COLO668 (cell line): ENCODE results near the gene HSPB9.

Experiments used
- DNase-seq: peaks from one replicate; lab custom pipeline; 2025; ENCODE audit not compliant: unreplicated experiment; lab: John Stamatoyannopoulos, UW

Gene HSPB9

GRCh38 chr17:42098730-42099399 is 23.7 kb upstream of the HSPB9 start:
- DNase-seq = no peak

GRCh38 chr17:42101513-42102292 is 20.9 kb upstream of the HSPB9 start:
- DNase-seq = peak; percentile 38

- no peak for DNase-seq
These were observed 19.2 kb upstream of the HSPB9 start for GRCh38 chr17:42103221-42103954.

- no peak for DNase-seq
These were observed 18.3 kb upstream of the HSPB9 start for GRCh38 chr17:42104264-42104663.

- no peak for DNase-seq
These were observed 16.6 kb upstream of the HSPB9 start for GRCh38 chr17:42106009-42106408.

- DNase-seq = no peak
These were observed 15.5 kb upstream of the HSPB9 start for GRCh38 chr17:42107124-42107523.

GRCh38 chr17:42107597-42108576 is 14.7 kb upstream of the HSPB9 start:
- DNase-seq = peak; percentile 78

GRCh38 chr17:42109086-42109485 is 13.5 kb upstream of the HSPB9 start:
- no peak for DNase-seq

- no peak for DNase-seq
These were observed 12.0 kb upstream of the HSPB9 start for GRCh38 chr17:42110301-42111264.

- DNase-seq = no peak
These were observed 11.4 kb upstream of the HSPB9 start for GRCh38 chr17:42111265-42111636.

GRCh38 chr17:42111871-42112551 is 10.6 kb upstream of the HSPB9 start:
- no peak for DNase-seq

GRCh38 chr17:42112552-42113176 is 9.9 kb upstream of the HSPB9 start, which contains the start of gene DHX58:
Gene DHX58 (minus strand): TSS chr17:42112714. CDS start chr17:42111892, 822 bp downstream.
- peak; percentile 10 for DNase-seq

- no peak for DNase-seq
These were observed 9.1 kb upstream of the HSPB9 start for GRCh38 chr17:42113293-42114069.

GRCh38 chr17:42114118-42114517 is 8.5 kb upstream of the HSPB9 start:
- no peak for DNase-seq

GRCh38 chr17:42116705-42117396 is 5.8 kb upstream of the HSPB9 start:
- peak; percentile 65 for DNase-seq

- no peak for DNase-seq
These were observed 5.0 kb upstream of the HSPB9 start for GRCh38 chr17:42117397-42118125.
